Endothelial cell (in vitro differentiated cells): ENCODE data around the gene RBFOX2. TPM values are rescaled to one million over a fixed set of nuclear protein-coding genes. Genes with fewer than 3 reads are reported as not detected.

Source experiments
- DNase-seq: peaks from one replicate; pipeline ENCODE4 v3.0.0; 2021; ENCODE audit warnings: low spot score
- H3K27ac Mint-ChIP-seq: one replicate; pipeline ENCODE4 v1.8.0; 2021; ENCODE audit warnings: mixed read lengths, inconsistent platforms; ENCODE audit not compliant: unreplicated experiment
- H3K27me3 Mint-ChIP-seq: one replicate; pipeline ENCODE4 v1.8.0; 2021; ENCODE audit warnings: mild to moderate bottlenecking, moderate library complexity, mixed read lengths, inconsistent platforms; ENCODE audit not compliant: unreplicated experiment
- H3K36me3 Mint-ChIP-seq: one replicate; pipeline ENCODE4 v1.8.0; 2021; ENCODE audit warnings: mild to moderate bottlenecking, low read depth, mixed read lengths, inconsistent platforms; ENCODE audit not compliant: unreplicated experiment
- H3K4me1 Mint-ChIP-seq: one replicate; pipeline ENCODE4 v1.8.0; 2021; ENCODE audit warnings: mild to moderate bottlenecking, mixed read lengths, inconsistent platforms; ENCODE audit not compliant: unreplicated experiment
- H3K4me3 Mint-ChIP-seq: one replicate; pipeline ENCODE4 v1.8.0; 2021; ENCODE audit warnings: mild to moderate bottlenecking, mixed read lengths, inconsistent platforms; ENCODE audit not compliant: unreplicated experiment
- H3K9me3 Mint-ChIP-seq: one replicate; pipeline ENCODE4 v1.8.0; 2021; ENCODE audit warnings: mixed read lengths, inconsistent platforms; ENCODE audit not compliant: unreplicated experiment
- total RNA-seq: library from RNA; stranded (reverse); fragmentation: NEBNext Ultra II Directional; extraction: Animal tissue kit (Norgen Biotek cat#: 25700); gene quantifications from one replicate; pipeline ENCODE4 v1.2.1, GENCODE V29; 2021; ENCODE audit not compliant: unreplicated experiment
- TF ChIP-seq, protein P1 (sequence below): fragments of 200-600 bp; sonication (generic); IDR thresholded peaks from one replicate; pipeline ENCODE4 v1.5.0; 2021; ENCODE audit warnings: antibody characterized with exemption; ENCODE audit not compliant: unreplicated experiment

The RBFOX2 gene
- total RNA-seq, 1 donor from 2014 or later: 228 TPM

DNA sequence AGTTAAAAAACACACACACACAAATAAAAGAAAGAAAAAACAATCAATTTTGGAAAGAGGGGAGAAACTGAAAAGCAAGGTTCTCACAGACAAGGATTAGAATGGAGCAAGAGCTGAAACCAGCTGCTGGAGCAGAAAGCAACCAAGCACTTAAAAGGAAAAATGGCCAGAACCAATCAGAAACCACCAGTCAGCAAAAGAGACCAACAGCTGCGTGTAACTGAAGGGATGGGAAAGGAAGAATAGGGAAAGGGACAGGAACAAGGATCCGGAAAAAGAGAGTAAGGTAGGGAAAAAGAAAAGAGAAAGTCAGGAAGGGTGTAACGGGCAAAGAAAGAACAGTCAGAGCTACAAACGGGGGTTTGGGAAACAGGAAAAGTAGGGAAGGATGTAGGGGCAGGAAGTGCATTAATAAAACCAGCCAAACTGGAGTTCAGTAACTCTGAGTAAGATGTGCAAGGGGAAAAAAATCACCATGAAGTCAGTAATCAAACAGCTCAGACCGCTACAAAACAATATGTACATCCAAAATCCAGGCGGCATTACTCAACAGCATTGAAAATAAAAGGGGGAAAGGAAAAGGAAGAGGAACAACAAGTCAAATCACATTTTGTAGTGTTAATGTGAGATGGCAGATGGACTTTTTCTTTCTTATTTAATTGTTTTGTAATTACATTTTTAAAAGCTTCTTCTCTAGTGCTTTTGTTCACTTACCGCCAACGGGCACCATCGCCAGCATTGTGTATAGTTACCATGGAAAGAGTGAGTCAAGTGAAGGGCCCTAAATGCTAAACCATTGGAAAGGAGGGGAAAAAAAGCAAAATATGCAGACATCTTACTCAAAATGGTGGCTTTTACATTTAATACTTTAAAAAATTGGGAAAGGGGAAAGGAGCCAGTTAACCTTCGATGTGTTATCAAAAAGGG lies 261.7 kb downstream of the RBFOX2 start:
- Mint-ChIP-seq H3K9me3 (no peaks in the 10 kb centered on the region), H3K36me3 (peaks cover 18% of the 10 kb centered on the region), H3K27me3 (peaks cover 4% of the 10 kb centered on the region), H3K4me3 (peak overlapping the region; percentile 53), H3K27ac (peak overlapping the region; percentile 97), H3K4me1 (peaks cover 46% of the 10 kb centered on the region)
- TF ChIP-seq, protein P1, sequence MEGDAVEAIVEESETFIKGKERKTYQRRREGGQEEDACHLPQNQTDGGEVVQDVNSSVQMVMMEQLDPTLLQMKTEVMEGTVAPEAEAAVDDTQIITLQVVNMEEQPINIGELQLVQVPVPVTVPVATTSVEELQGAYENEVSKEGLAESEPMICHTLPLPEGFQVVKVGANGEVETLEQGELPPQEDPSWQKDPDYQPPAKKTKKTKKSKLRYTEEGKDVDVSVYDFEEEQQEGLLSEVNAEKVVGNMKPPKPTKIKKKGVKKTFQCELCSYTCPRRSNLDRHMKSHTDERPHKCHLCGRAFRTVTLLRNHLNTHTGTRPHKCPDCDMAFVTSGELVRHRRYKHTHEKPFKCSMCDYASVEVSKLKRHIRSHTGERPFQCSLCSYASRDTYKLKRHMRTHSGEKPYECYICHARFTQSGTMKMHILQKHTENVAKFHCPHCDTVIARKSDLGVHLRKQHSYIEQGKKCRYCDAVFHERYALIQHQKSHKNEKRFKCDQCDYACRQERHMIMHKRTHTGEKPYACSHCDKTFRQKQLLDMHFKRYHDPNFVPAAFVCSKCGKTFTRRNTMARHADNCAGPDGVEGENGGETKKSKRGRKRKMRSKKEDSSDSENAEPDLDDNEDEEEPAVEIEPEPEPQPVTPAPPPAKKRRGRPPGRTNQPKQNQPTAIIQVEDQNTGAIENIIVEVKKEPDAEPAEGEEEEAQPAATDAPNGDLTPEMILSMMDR: no peak
- DNase-seq: peak; percentile 11

DNA sequence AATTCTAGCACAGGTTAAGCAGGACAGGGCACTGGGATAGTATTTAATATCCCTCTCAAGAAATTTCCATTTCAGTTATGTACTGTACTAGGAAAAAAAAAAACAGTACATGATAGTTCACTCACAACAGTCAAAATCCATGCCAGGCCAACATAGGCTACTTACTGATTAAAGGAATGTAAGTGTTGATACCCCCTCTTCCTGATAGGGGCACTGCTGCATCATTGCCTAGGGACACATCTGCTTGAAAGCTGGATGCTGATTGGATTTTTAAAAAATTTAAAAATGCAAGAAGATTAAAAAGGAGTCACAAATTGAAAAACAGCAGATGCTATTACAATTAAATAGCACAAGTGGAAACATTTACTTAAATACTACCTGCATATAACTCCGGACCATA lies 267.6 kb downstream of the RBFOX2 start:
- TF ChIP-seq, protein P1: no peak
- DNase-seq: no peak
- Mint-ChIP-seq H3K9me3 (no peaks in the 10 kb centered on the region), H3K36me3 (peaks cover 29% of the 10 kb centered on the region), H3K27ac (no peak overlapping the region), H3K4me3 (no peak overlapping the region), H3K27me3 (peaks cover 2% of the 10 kb centered on the region), H3K4me1 (peaks cover 25% of the 10 kb centered on the region)

DNA sequence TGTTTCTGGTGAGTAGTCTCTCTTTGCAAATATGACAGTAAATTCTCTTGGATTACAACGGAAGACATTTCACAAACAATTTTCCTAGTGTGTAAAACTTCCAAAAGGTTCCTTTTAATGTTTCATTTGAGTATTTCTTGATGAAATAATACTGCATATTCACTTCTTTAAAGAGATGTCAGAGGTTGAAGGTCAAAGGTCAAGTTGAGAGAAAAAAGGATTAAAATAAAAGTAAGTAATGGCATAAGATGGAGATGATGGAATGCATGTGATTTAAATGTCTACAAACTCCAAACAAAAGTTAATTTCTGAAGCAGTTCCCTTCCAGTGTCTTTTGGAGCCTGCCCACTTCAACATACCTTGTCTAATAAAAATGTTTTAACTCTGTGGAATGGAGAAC lies 270.2 kb downstream of the RBFOX2 start:
- H3K4me1 Mint-ChIP-seq: peaks cover 15% of the 10 kb centered on the region
- TF ChIP-seq, protein P1: no peak
- H3K4me3 Mint-ChIP-seq: no peak overlapping the region
- H3K27ac Mint-ChIP-seq: no peak overlapping the region
- H3K36me3 Mint-ChIP-seq: peaks cover 23% of the 10 kb centered on the region
- H3K9me3 Mint-ChIP-seq: no peaks in the 10 kb centered on the region
- H3K27me3 Mint-ChIP-seq: no peaks in the 10 kb centered on the region
- DNase-seq: no peak

DNA sequence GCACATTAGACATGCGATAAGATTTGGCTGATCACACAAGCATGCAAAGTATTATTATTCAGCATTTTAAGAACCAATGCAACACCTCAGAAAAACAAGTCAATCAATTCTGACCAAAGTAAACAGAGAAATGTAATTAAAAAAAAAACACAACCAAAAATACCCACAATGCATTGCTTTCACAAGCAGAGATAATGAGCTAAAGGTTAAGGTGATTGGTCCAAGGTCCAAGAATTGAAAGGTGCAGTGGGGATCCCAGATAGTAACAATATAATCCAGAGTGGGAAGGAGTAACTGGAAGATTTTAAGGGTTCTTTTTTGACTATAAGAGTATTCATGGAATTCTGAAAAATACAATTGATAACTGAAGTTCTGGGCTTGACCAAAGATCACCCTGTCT lies 271.9 kb downstream of the RBFOX2 start:
- peak overlapping the region; percentile 34 for H3K4me3 Mint-ChIP-seq
- no peaks in the 10 kb centered on the region for H3K9me3 Mint-ChIP-seq
- no peak overlapping the region for H3K27ac Mint-ChIP-seq
- H3K27me3 Mint-ChIP-seq: peaks cover 3% of the 10 kb centered on the region
- H3K4me1 Mint-ChIP-seq: peaks cover 31% of the 10 kb centered on the region
- no peak for DNase-seq
- TF ChIP-seq, protein P1: no peak
- peaks cover 26% of the 10 kb centered on the region for H3K36me3 Mint-ChIP-seq

DNA sequence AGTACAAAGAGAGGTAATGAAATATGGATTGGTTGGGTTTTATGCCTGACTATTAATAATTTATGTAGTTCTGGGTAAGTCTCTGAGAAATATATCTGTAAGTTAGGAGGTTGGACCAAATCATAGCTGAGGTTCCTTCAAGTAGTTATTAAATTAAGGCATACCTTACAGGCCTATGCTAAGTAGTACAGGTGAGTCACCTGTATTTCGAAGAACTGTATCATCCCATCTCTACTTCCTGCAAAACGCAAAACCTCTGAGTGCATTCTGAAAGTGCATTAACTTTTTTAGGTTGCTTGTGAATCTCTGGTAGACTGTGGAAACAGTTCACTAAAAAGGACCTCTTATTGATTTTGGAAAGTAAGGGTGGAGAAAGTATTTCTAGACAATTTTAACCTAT lies 273.9 kb downstream of the RBFOX2 start:
- H3K4me1 Mint-ChIP-seq: peaks cover 38% of the 10 kb centered on the region
- H3K27ac Mint-ChIP-seq: no peak overlapping the region
- DNase-seq: no peak
- peaks cover 3% of the 10 kb centered on the region for H3K27me3 Mint-ChIP-seq
- H3K9me3 Mint-ChIP-seq: no peaks in the 10 kb centered on the region
- peaks cover 26% of the 10 kb centered on the region for H3K36me3 Mint-ChIP-seq
- peak overlapping the region; percentile 13 for H3K4me3 Mint-ChIP-seq
- TF ChIP-seq, protein P1: no peak
